Occipital lobe (tissue), 2 donors: ENCODE results near the gene COL27A1. TPM values are rescaled to one million over a fixed set of nuclear protein-coding genes. Genes with fewer than 3 reads are reported as not detected.

Source experiments
- DNase-seq: peaks from one replicate; lab custom pipeline; 2025; lab: John Stamatoyannopoulos, UW
- total RNA-seq: library from RNA; depleted of rRNA; stranded (reverse); fragments of >200 nt; gene quantifications from one replicate; pipeline ENCODE4 v1.2.3, GENCODE V29; 2014

COL27A1 gene
- total RNA-seq, 1 donor from 2014 or later: 1.4 TPM

- DNase-seq: no peak
These were observed 109.6 kb downstream of the COL27A1 start for GRCh38 chr9:114264806-114265550.

GRCh38 chr9:114266969-114267368 is 111.6 kb downstream of the COL27A1 start:
- DNase-seq: no peak

GRCh38 chr9:114269023-114269422 is 113.7 kb downstream of the COL27A1 start:
- DNase-seq: no peak

GRCh38 chr9:114270120-114270975 is 115.0 kb downstream of the COL27A1 start:
- DNase-seq: no peak

GRCh38 chr9:114271556-114272510 is 116.5 kb downstream of the COL27A1 start:
- DNase-seq: no peak

- DNase-seq: no peak
These were observed 117.5 kb downstream of the COL27A1 start for GRCh38 chr9:114272739-114273431.

- no peak for DNase-seq
These were observed 118.1 kb downstream of the COL27A1 start for GRCh38 chr9:114273461-114273881.

GRCh38 chr9:114274217-114274616 is 118.9 kb downstream of the COL27A1 start:
- DNase-seq: no peak

GRCh38 chr9:114275246-114276004 is 120.1 kb downstream of the COL27A1 start:
- DNase-seq: no peak

- DNase-seq: no peak
These were observed 121.8 kb downstream of the COL27A1 start for GRCh38 chr9:114276908-114277821.

GRCh38 chr9:114278356-114278755 is 123.0 kb downstream of the COL27A1 start:
- DNase-seq: no peak

GRCh38 chr9:114278881-114279570 is 123.7 kb downstream of the COL27A1 start:
- no peak for DNase-seq

- no peak for DNase-seq
These were observed 124.4 kb downstream of the COL27A1 start for GRCh38 chr9:114279693-114280092.

- no peak for DNase-seq
These were observed 125.5 kb downstream of the COL27A1 start for GRCh38 chr9:114280636-114281472.

GRCh38 chr9:114281473-114282103 is 126.3 kb downstream of the COL27A1 start:
- DNase-seq: no peak

- DNase-seq: no peak
These were observed 126.8 kb downstream of the COL27A1 start for GRCh38 chr9:114282104-114282485.

- DNase-seq: no peak
These were observed 127.2 kb downstream of the COL27A1 start for GRCh38 chr9:114282507-114282906.
